ENCODE results near the gene ITGA1.

- TF ChIP-seq CTCF (IDR thresholded peaks at IDR 0.05; ENCODE audit: insufficient read depth, low read length) = no peak
- TF ChIP-seq REST (IDR thresholded peaks at IDR 0.05; ENCODE audit: insufficient replicate concordance, low read depth) = no peak
Measured at GRCh38 chr5:52876456-52876855, 88.7 kb downstream of the ITGA1 start.
